PC-3 (cell line): ENCODE measurements around the gene ADAMTS4.

ENCODE experiments used
- CTCF ChIP-seq: fragments of 300-600 bp; sonication (generic); conservative IDR thresholded peaks from 2 replicates; pipeline ENCODE4 v1.5.1; 2017; ENCODE audit warnings: antibody characterized with exemption, low read depth, mild to moderate bottlenecking, low read length
- EZH2 ChIP-seq: fragments of 300-600 bp; sonication (generic); IDR thresholded peaks from one replicate; pipeline ENCODE4 v1.6.1; 2017; ENCODE audit warnings: antibody characterized with exemption, mild to moderate bottlenecking, low read length; ENCODE audit not compliant: unreplicated experiment

DNA sequence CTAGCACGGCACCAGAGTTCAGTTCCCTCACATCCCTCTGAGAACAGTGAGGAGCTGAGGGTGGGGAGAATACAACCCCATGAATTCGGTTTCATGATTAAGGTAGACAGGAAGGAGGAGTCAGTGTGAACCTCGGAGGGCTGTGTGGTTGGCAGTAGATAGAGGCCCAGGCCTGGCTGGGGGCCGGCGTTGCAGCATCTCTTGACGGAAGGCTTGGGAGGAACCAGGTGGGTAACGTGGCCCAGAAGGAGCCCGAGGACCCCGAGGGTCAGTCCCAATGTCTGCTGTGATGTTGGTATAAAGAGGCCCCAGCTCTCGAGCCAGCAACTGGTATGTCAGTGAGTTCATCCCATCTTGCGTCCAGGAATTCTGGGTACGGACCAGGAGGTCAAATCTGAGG, 27.2 kb downstream of the ADAMTS4 start:
- TF ChIP-seq CTCF (no peak), EZH2 (no peak)
